ENCODE measurements around the gene PIK3R6.
"Not testable (repeated sequence)": the region's sequence is repeated elsewhere in the genome, so short reads cannot be mapped to it uniquely, and the experiment has no call there.

Gene PIK3R6

DNA sequence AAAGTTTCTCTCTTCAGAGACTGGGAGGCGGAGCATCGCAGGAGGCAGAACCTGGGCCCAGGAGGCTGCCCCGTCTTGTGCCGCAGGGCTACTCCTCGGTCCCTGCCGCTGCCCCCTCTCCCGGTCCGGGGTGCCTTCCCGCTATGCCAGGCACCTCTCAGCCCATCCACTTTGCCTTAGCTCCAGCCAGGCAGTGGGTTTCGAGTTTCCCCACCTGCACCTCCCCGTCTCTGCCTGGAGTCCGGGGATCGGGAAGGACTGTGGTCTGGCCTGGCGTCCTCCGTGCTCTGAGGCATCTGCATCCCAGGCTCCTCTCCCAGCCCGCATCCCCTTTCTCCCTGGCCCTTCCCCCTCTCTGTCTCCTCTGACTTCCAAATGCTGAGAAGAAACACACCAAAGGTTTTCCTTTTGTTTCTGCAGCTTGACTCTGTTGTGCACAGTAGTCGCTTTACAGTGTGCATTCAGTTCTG, 26.8 kb upstream of the PIK3R6 start:
- DNase-seq: no peak

DNA sequence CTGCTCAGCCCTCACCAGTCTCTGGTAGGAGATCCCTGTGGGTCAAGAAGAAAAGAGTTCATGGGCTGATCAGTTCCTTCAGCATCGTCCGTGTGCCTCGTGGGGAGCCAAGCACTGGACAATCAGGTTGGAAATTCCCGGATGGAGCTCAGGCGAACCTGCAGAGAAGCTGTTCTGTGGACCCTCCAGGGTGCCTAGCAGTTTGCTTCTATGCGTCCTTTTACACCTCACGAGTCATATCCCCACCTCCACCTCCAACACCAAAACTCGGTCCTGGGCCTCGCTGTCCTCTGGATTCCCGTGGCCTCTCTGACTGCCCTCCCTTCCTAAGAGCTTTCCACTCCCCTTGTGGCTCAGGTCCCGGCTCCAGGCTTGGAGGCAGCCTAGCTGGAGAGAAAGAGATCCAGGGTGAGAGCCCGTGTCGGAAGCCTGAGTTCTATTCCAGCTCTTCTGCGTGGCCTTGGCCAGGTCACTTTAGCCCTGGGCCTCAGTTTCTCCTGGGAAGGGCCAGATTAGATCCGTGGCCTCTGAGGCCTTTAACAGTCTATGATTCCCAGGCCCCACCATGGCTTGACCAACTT, 26.2 kb upstream of the PIK3R6 start:
- DNase-seq: no peak

DNA sequence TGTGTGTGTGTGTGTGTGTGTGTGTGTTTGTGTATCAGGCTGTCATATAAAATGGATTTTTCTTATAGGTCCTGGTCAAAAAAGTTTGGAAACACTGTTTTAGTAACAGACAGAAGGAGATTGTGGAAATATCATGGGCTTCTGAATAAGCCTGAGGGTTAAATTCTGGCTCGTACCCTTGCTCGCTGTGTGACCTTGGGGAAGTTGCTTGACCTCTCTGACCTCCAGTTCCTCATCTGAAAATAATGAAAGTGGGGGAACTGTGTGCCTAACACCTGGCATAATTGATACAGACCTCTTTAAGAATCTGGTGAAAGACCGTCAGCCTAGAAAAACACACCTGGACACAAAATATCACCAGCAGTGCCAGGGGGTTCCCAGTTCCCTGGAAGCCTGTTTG, 25.6 kb upstream of the PIK3R6 start:
- DNase-seq: no peak

DNA sequence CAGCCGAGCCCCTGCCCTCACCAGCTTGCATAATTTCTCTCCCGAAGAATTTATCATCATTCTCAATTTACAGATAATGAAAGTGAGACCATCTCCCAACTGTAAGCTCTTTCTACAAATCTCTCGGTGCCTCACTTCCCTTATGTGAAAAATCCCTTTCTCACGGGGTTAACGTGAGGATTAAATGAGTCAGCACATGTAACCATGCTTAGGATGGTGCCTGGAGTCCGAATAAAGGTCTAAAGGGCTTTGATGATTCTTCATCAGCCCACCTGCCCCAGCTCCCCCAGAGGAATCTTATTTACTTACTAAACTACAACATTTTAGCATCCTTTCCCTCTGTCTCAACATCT, 24.8 kb upstream of the PIK3R6 start:
- peak; percentile 15 for DNase-seq

DNA sequence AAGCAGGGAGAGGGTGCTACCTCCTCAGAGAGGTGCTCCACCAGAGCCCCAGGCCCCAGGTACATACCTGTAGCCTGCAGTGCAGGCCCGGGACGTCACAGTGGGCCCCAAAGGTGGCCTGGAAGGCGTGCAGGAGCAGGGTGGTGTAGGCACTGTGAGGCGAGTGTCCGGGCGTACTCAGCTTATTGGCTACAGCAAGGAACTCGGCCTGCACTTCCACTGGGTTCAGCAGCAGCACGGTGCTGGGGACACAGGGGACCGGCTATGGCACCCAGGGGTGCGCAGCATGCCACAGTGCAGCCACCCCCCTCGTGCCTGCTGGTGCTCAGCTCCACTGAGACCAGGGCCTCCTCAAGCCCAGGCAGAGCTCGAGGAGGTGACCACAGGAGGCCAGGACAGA, 23.2 kb upstream of the PIK3R6 start:
- no peak for DNase-seq

DNA sequence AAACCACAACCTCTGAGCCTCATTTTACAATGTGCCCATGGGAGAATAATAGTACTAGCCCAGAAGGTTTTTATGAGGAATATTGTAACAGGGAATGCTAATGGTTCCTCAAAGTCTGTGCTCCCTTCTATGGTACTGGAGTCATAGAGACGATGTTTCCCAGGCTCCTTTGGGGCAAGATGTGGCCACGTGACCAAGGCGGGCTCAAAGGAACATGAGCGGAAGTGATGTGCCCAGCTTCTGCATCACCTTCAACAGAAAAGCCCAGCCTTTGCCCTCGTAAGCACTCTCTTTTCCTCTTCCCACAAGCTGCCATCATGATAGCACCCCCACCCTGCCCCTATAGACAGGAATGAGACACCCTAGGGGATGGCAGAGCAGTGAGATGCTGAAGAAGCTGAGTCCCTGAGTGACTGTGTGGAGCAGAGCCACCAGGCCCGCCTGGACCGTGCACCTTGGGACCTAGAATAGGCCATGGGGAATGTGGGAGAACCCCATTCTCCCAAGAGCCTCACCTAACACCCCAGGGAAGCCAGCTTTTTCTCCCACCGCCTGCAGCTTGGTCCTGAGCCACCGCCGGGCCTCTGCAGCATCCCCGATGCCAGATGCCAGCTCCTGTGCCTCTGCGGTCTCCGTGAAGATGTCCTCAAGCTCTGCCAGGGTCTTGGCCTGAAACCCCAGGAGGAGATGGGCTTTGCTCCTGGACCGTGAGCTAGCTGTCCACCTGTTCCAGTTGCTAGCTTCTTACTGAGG, 22.2 kb upstream of the PIK3R6 start:
- DNase-seq: no peak

DNA sequence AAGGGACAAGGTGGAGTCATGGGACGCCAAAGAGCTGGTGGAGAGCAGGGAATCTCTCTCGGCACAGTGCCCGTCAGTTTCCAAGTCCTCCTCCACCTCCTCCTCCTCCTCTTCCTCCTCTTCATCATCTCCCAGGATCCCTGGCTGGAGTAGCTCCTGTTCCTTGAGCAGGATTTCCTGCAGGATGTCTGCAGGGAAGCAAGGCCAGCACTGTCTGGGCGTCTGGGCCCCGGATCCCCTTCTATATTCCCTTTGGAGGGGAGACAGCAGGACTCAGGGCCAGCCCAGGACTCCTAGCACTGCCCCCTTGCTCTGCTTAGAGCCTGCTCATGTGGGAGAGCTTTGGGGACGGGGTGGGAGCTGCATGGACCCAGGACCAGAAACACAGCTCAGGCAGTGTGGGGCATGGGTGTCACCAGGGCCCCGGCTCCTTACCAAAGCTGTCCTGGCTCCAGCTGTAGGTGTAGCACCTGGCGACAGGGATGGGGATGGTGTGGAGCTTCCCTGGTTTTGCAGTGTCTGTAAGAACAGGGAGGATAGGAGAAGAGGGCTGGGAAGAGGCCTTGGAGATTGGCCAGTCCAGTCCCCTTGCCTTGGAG, 21.3 kb upstream of the PIK3R6 start:
- DNase-seq: no peak

DNA sequence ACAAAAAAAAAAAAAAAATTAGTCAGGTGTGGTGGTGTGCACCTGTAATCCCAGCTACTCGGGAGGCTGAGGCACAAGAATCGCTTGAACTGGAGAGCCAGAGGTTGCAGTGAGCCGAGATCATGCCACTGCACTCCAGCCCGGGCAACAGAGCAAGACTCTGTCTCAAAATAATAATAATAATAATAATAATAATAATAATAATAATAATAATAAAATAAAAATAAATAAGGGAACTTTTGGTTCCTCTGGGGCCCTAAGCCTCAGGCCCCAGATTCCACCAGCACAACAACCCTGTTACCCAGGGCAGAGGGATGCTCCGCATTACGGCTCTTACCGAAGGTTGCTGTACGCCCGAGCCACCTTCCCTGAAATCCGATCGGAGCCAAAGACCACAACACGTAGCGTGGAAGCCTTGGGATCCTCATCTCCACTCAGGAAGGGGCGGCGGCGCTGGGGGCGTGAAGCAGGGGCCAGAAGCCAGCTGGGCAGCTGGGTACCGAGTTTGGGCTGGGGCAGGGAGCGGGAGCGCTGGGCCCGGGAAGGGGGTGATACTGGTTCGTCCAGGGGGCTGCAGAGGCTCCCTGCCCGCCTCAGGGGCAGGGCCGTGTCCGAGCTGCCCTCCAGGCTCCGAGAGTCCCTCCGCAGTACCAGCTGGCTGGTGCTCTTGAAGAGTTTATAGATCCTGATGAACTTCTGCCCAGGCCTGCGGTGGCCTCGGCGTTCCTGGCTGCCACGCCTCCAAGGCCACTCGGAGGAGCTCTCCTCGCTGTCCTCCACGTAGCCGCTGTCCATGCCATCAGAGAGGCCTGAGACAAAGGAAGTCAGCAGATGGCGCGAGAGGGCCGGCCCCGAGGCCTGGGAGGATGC, 20.6 kb upstream of the PIK3R6 start:
- DNase-seq: peak; percentile 44

DNA sequence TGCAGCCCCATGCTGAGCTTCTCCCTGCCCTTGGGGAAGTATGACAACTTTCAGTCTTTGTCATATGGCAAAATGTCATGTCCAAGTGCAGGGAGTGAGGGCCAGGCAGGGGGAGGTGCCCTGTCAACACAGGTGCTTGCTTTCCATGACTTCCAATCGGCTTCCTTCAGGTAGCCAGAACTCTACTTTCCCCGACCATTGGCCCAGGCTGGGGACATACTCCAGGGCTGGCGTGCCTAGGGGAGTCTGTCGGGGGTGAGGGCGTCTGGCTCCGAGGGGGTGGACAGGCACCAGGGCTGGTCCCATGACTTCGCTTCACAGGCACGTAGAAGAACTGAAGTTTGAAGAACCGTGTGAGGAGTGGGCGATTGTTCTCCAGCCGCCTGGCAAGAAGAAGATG, 19.8 kb upstream of the PIK3R6 start:
- DNase-seq: no peak

DNA sequence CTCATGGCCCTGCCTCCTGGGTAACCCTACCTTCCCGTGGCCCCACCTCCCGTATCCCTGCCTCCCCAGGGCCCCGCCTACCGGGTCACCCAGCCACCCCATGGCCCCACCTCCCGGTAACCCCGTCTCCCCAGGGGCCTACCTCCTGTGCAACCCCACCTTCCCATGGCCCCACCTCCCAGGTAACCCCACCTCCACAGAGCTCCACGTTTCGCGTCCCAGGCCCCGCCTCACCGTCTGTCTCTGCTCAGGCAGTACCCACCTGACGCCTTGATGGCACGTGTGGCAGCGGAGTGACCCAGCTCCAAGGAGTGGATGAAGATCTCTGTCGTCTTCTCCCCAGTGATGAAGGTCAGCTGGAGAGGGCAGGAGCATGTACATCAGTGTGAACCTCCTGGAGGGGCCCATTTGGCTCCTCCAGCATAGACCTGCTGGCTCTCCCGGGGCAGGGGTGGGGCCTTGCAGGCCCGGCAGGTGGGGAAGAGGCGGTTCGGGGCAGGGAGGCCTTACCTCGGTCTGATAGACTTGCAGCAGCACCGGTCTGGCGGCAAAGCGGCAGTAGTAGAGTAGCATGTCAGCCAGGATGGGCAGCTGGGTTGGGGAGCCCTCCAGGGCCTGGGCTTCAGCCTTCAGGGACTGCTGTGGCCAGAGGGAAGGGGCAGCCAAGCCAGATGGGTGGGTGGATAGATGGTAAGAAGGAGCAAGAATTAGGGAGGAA, 18.7 kb upstream of the PIK3R6 start:
- DNase-seq: no peak

DNA sequence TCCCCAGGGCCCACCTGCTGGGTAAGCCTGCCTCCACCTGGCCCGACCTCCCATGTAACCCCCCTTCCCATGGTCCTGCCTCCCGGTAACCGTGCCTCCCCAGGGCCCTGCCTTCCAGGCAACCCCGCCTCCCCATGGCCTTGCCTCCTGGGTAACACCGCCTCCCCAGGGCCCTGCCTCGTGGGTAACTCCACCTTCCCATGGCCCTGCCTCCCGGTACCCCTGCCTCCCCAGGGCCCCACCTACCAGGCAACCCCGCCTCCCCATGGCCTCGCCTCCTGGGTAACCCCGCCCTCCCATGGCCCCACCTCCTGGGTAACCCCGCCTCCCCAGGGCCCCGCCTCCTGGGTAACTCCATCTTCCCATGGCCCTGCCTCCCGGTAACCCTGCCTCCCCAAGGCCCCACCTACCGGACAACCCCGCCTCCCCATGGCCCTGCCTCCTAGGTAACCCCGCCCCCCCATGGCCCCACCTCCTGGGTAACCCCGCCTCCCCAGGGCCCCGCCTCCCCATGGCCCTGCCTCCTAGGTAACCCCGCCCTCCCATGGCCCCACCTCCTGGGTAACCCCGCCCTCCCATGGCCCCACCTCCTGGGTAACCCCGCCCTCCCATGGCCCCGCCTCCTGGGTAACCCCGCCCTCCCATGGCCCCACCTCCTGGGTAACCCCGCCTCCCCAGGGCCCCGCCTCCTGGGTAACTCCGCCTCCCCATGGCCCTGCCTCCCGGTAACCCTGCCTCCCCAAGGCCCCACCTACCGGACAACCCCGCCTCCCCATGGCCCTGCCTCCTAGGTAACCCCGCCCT, 17.9 kb upstream of the PIK3R6 start:
- not testable (repeated sequence) for DNase-seq

DNA sequence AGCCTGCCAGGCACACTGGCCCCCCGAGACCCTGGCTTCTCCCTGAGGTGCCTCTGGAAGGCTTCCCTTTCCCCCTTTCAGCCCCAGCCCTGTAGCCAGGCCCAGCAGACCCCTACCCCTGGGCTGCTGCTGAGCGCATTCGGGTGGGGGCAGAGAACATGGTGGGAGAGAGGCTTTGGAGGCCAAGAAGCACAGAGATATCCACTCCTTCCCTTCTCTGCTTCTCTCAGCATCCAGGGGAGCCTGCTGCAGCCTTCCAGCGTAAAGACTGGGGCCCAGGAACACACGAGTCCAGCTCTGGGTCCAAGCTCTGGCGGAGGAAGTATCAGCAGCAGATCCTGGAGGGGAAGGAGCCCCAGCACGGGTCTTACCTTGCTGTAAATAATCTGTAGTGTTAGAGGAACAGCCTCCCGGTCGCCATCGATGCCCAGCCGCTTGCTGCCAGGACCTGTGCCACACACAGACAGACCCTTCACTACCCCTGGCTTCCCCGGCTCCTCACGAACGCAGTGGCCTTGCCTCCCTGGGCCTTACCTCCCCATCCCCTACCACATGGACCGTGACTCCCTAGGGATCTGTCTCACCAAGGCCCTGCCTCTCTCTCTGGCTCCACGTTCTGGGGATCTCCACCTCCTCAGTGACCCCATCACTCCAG, 17.0 kb upstream of the PIK3R6 start:
- DNase-seq: no peak

DNA sequence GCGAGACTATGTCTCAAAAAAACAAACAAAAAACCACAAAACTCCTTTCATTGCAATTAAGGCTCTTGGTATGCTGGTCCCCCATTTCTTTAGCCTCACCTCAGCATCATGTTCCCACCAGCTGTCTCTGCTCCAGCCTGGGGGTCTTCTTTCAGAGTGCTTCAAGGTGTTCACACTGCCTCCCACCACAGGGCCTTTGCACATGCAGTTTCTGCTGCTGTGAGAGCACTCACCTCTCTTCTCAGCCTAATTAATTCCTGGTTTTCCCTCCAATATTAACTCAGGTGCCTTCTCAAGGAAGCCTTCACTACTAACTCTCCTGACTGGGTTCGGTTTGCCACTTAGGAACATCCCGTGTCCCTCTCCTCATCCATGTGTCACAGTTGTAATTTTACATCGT, 15.9 kb upstream of the PIK3R6 start:
- no peak for DNase-seq

DNA sequence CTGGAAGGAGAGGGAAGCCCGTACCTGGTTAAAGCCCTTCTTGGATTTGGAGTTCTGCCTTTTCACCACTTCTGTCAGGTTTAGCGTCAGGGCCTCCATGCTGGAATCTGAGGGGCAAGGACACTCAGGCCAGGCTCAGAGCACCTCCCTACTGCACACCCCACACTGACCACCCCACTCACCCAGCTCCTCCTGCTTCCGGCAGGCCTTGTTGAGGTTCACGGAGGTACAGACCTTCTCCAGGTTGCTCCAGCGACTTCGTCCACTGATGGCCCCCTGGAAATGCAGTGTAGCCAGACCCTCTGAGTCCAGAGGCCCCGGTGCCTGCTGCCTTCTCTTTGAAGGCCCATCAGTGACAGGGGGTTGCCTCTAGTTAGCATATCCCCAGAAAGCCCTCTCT, 14.1 kb upstream of the PIK3R6 start:
- DNase-seq: no peak

DNA sequence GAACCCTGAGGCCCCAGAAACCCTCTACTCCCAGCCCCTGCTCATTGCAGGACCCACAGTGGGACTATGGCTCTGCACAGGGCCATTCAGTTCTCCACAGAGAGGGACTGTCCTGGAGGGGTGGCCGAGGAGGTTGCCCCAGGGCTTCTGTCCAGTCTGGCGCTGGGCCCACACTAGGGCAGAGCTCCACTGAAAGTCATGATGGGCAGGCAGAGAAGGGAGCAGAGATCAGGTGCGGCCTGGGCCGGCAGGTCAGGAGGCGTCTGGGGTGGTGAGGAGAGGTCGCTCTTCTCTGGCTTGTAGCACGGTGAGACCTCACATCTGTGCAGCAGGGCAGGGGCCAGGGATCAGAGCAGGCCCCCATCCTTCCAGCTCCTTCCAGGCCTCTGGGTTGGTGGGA, 13.0 kb upstream of the PIK3R6 start:
- no peak for DNase-seq

DNA sequence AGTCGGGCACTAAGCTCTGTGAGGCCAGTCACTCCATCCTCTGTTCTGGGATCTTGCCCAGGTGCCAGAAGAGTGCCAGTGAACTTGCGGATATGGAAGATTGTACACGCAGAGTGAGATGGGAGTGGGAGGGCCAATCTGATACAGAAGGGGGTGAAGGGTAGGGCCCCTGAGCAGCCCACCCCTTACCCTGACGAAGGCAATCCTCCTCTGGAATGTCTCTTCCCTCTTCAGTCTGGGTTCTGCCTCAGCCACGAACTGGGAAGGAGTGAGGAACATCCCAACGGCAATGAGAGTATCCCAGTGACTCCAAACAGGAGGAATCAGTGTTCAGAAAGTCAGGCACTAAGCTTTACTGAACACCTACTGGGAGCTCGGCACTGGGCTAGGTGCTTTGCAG, 11.9 kb upstream of the PIK3R6 start:
- no peak for DNase-seq

DNA sequence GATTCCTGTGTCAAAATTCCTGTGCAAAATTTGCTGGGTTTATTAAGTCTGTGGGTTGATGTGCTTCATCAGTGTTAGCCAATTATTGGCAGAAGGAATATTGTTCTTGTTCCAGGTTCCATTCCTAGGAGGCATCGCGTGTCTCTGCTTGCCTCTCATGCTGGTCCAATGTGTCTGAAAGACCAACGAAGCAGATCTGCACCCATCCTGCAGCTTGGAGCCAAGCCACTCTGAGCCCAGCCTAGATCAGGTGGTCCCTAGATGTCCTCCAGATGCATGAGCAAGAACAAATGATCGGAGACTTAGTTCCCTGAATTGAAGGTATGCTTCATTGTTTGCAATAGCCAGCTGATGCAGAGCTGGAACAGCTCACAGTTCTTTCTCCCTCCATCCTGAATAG, 10.5 kb upstream of the PIK3R6 start:
- DNase-seq: no peak

DNA sequence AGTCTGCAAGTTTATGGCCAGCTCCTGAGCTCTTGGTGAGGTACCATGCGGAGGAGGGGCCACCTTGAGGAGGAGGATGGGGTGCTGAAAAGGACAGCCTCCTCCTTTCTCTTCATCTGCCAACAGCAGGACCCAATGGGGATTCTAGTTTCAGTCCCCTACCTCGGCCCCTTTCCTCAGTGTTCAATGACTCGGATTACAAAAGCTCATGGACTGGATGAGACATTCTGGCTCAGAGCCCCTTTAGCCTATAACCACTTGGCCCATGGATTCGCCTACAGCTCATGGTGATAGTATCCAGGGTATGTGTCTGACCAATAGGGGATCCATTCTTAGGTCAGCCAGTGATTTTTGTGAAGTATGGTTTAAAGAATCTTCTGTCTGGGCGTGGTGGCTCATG, 8.5 kb upstream of the PIK3R6 start:
- DNase-seq: peak; percentile 79

DNA sequence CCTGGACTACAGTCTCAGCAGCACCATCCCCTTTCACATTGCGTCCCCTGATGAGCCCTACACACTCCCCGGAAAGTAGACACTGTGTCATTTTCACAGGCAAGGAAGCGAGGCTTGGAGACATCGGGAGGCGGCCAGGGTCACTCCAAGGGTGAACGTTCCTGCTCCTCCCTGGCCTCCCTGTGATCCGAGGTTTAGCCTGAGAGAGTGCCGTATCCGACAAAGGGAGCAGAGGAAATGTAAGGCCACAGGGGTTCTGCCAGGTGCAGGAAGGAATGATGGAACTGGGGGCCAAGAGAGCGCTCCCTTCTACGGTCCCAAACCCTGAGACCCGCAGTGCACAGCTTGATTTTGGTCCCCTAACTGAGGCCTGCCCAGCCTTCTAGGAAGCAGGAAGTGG, 8.0 kb upstream of the PIK3R6 start:
- no peak for DNase-seq

DNA sequence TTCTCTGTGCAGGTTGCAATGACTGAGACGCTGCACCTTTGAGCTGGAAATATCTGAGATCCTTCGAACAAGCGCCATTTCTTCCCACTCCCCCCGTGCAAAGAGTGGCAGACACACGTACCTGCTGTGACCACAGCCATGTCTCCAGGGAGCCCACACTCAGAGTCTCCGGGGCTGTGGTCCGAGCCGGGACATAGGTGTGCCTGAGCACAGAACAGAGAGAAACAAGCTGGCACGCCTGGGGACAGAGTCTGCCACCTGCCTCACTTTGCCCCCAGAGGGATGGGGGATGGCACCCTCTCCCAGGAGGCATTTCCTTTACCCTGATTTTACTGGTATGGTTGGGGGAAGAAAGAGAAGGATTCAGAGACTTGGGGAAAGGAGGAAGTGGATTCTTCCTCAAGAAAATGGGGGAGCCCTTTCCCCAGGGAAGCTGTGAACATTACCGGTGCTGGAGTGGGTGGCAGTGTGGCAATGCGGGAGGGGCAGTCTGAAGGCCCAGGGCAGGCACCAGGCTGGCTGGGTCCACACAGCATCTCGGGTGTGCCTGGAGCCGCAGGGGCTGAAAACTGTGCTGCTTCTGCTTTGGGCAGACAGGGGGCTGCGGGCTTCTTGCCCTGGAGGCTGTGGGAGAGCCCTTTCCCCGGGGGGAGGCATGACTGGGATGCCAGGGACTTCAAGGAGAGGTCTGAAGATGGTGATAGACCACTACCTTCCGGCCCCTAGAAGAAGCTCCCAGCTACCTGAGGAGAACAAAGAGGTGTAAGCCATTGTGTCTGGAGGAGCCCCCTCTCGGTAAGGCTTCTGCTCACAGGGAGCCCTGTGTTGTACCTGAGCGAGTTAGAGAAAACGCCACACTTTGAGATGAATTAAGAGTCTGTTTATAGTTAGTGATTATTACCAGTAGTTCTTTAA, 6.6 kb upstream of the PIK3R6 start:
- DNase-seq: no peak

All from fibroblast of skin of right biceps (primary cell).